ENCODE measurements around the gene OPRM1. TPM values are rescaled to one million over a fixed set of nuclear protein-coding genes. Genes with fewer than 3 reads are reported as not detected.

OPRM1 gene
- polyA plus RNA-seq, 1 donor (not counting 4 experiments of a cell fraction or from before 2014, with no cell fraction given), result not detected

GRCh38 chr6:154292066-154292465 is 253.0 kb downstream of the OPRM1 start:
- no peaks in the 10 kb centered on the region for H3K79me2 ChIP-seq (ENCODE audit: control insufficient read depth, insufficient read depth, low read length)
- no peak overlapping the region for H3K9ac ChIP-seq (ENCODE audit: control insufficient read depth, extremely low read depth, insufficient read depth, low read length)
- DNase-seq (ENCODE audit: low read depth, low spot score), result no peak
- FAIRE-seq, result no peak
- H3K9me1 ChIP-seq (ENCODE audit: control insufficient read depth, extremely low read depth, insufficient read depth, low read length), result no peaks in the 10 kb centered on the region
- no peaks in the 10 kb centered on the region for H4K20me1 ChIP-seq (ENCODE audit: control insufficient read depth, extremely low read depth, insufficient read depth, low read length)
- no peaks in the 10 kb centered on the region for H3K9me3 ChIP-seq (ENCODE audit: control insufficient read depth, low read depth, low read length)
- no peak overlapping the region for H2AFZ ChIP-seq (ENCODE audit: control insufficient read depth, low read length)
- H3K4me1 ChIP-seq (ENCODE audit: control insufficient read depth, extremely low read depth, insufficient read depth, low read length), result peaks cover 12% of the 10 kb centered on the region
- H3K4me2 ChIP-seq (ENCODE audit: control insufficient read depth, extremely low read depth, insufficient read depth, low read depth, low read length), result no peak overlapping the region
- H3K27ac ChIP-seq (ENCODE audit: control insufficient read depth, insufficient read depth, low read length), result no peak overlapping the region
- no peaks in the 10 kb centered on the region for H3K27me3 ChIP-seq (ENCODE audit: control insufficient read depth, extremely low read depth, insufficient read depth, low read length)
- no peak overlapping the region for H3K4me3 ChIP-seq (ENCODE audit: control insufficient read depth in 2 of 3, extremely low read depth in 1 of 3, insufficient read depth in 2 of 3, low read depth in 1 of 3, low read length in 3 of 3)
- H3K36me3 ChIP-seq (ENCODE audit: control insufficient read depth in 2 of 2, extremely low read depth in 1 of 2, insufficient read depth in 2 of 2, low read length in 2 of 2), result no peaks in the 10 kb centered on the region
- TF ChIP-seq CTCF (optimal IDR thresholded peaks at IDR 0.05 in 1 of 3, IDR thresholded peaks at IDR 0.05 in 1 of 3, conservative IDR thresholded peaks at IDR 0.05 in 1 of 3; ENCODE audit: extremely low read depth in 1 of 3, insufficient read depth in 2 of 3, low read length in 3 of 3) (no peak), EZH2 (IDR thresholded peaks at IDR 0.05; ENCODE audit: low read length) (no peak)
- dilution Hi-C loops (cut with MboI; ENCODE audit: extremely low pct_ligation_motif_present, low sequenced_read_pairs), result no loop called here

GRCh38 chr6:154292855-154293519 is 253.9 kb downstream of the OPRM1 start:
- Histone ChIP-seq H3K9me1 (ENCODE audit: control insufficient read depth, extremely low read depth, insufficient read depth, low read length) (no peaks in the 10 kb centered on the region), H3K36me3 (ENCODE audit: control insufficient read depth in 2 of 2, extremely low read depth in 1 of 2, insufficient read depth in 2 of 2, low read length in 2 of 2) (no peaks in the 10 kb centered on the region), H3K4me3 (ENCODE audit: control insufficient read depth in 2 of 3, extremely low read depth in 1 of 3, insufficient read depth in 2 of 3, low read depth in 1 of 3, low read length in 3 of 3) (no peak overlapping the region), H3K27ac (ENCODE audit: control insufficient read depth, insufficient read depth, low read length) (peak overlapping the region; percentile 39), H3K27me3 (ENCODE audit: control insufficient read depth, extremely low read depth, insufficient read depth, low read length) (no peaks in the 10 kb centered on the region), H3K9ac (ENCODE audit: control insufficient read depth, extremely low read depth, insufficient read depth, low read length) (peak overlapping the region; percentile 32), H4K20me1 (ENCODE audit: control insufficient read depth, extremely low read depth, insufficient read depth, low read length) (no peaks in the 10 kb centered on the region), H3K9me3 (ENCODE audit: control insufficient read depth, low read depth, low read length) (no peaks in the 10 kb centered on the region), H3K79me2 (ENCODE audit: control insufficient read depth, insufficient read depth, low read length) (no peaks in the 10 kb centered on the region), H3K4me2 (ENCODE audit: control insufficient read depth, extremely low read depth, insufficient read depth, low read depth, low read length) (peak overlapping the region; percentile 53), H3K4me1 (ENCODE audit: control insufficient read depth, extremely low read depth, insufficient read depth, low read length) (peaks cover 12% of the 10 kb centered on the region), H2AFZ (ENCODE audit: control insufficient read depth, low read length) (peak overlapping the region; percentile 82)
- dilution Hi-C loops (cut with MboI; ENCODE audit: extremely low pct_ligation_motif_present, low sequenced_read_pairs), result no loop called here
- FAIRE-seq (peak; percentile 46), DNase-seq (ENCODE audit: low read depth, low spot score) (no peak)
- TF ChIP-seq CTCF (optimal IDR thresholded peaks at IDR 0.05 in 1 of 3, IDR thresholded peaks at IDR 0.05 in 1 of 3, conservative IDR thresholded peaks at IDR 0.05 in 1 of 3; ENCODE audit: extremely low read depth in 1 of 3, insufficient read depth in 2 of 3, low read length in 3 of 3) (no peak), EZH2 (IDR thresholded peaks at IDR 0.05; ENCODE audit: low read length) (no peak)
